HG03439 (cell line): ENCODE measurements around the gene PRPS1L1.

Experiments used
- ATAC-seq: cut with Tn5 transposase; IDR thresholded peaks from one replicate; pipeline ENCODE4 v1.9.1; 2021; ENCODE audit warnings: mild to moderate bottlenecking, moderate library complexity; ENCODE audit not compliant: unreplicated experiment

The PRPS1L1 gene

GRCh38 chr7:18027628-18028027 lies at the start of gene PRPS1L1:
Gene PRPS1L1, minus strand, starts transcription at chr7:18027846.
- no peak for ATAC-seq

- no peak for ATAC-seq
Measured at GRCh38 chr7:18076461-18076860, 48.8 kb upstream of the PRPS1L1 start.

DNA sequence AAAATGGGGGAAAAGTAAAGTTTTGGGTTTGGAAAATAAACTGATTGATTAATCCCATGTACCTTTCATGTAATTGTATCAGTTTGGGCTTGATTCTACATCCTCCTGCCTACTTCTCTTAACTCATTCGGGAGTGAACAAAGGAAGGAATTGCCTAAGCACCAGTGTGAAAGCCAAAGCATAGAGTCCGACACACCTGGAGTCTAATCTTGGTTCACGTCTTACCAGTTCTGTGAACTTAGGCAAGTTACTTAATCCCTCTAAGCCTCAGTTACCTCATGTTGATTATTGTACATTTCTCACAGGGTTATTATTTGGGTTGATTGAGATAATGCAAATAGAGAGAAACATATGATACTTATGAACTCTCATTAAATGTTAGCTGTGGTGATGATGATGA lies 41.1 kb upstream of the PRPS1L1 start:
- ATAC-seq = no peak

DNA sequence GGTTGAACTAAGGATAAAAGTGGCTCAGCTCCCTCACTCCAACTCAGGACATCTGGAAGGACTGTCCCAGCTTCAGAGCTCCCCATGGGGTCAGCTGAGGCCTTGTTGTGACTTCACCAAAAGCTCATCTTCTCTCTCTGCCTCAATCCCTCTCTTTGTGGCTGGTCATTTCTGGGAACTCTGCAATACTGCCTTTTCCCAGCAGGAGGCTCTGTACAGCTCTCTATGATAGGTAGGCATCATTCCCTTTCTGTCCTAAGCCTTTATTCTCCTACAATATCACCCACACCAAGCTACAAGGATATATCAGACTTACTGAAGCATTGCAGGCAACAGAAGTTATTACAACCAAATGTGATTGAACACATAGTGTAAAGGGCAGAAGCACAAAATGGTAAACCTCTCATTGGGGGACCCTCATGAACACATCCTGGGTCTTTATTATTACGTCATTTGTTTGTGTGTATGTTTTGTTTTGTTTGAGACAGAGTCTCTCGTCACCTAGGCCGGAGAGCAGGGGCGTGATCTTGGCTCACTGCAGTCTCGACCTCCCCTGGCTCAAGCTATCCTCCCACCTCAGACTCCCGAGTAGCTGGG lies 36.7 kb upstream of the PRPS1L1 start:
- no peak for ATAC-seq

DNA sequence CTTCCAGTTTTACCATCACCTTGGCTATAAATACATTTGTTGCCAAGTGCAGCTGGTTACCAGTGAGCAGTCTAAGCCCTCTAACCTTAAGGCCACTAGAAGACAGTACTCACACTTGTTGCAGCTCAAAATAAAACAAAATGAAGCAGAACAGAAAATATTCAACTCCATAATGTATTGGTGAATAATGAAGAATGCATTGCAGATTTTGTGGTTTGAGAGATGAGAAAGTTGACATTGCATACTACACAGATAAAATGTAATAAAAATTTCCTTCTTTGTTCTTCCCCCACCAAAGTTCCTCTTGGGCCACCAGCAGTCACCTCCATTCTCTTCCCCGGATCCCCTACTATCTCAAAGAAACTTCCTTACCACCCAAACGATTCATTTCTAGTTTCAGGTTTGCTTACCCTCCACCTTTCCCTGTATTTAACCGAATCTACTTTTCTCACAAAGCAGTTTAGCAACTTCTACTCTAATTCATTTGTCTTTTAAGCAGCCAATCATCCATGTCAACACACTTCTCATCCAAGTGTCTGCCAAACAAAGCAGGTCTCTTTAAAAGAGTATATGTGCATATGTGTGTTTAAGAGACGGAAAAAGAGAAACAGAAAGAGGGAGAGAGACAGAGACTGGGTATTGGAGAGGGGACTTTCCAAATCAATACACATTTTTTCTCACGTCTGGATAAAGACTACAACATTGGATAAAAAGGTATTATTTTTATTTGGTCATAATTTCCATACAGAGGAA lies 35.7 kb upstream of the PRPS1L1 start:
- no peak for ATAC-seq

DNA sequence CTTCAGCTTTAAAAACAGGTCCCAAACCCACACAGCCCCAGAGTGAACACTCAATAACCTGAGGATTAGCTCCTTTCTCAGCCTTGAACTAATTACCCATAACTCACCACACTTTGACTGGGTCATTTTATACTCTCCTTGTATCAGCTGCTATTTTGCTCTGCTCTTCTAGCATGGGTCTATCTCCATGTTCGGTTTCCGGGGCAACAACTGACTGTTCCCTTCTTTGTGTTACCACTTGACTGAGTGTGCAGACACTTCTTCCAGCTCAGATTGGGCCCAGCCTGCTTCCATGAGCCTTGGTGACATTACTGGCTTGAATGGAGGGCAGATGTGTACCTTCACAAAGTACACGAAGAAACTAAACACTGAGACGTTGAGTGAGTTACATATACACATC lies 31.5 kb upstream of the PRPS1L1 start:
- ATAC-seq = no peak

DNA sequence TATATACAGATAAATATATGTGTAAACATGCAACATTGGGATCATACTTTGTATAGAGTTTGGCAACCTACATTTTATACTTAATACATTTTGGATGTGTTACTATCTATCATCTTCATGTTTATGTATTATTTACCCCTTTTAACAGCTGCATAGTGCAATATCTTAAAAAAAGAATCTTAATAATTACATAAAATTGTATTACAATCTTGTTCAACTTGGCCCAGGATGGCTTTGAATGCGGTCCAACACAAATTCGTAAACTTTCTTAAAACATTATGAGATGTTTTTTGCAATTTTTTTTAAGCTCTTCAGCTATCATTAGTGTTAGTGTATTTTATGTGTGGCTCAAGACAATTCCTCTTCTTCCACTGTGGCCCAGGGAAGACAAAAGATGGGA lies 26.3 kb upstream of the PRPS1L1 start:
- ATAC-seq = no peak

- no peak for ATAC-seq
Measured at GRCh38 chr7:18053177-18053928, 25.7 kb upstream of the PRPS1L1 start.

- ATAC-seq = no peak
Measured at GRCh38 chr7:18049262-18049661, 21.6 kb upstream of the PRPS1L1 start.

GRCh38 chr7:18046601-18047000 lies 19.0 kb upstream of the PRPS1L1 start:
- ATAC-seq = no peak

DNA sequence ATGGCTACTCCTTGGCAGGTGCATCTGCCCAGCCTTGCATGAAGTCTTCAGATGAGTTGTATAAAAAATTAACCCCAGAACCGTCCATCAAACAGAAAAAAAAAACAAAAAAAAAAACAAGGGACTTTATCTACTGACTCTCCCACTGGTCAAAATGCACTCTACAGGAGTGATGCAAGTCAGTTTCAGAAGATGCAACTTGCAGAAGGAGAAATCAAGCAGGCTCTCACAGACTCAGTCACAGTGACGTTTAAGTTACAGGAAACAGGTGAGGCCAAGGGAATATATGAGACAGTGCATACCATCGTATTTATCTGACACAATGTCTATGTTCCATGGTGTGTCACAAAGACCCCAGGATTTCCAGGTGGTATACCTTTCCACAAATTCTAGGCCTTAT lies 17.5 kb upstream of the PRPS1L1 start:
- no peak for ATAC-seq

DNA sequence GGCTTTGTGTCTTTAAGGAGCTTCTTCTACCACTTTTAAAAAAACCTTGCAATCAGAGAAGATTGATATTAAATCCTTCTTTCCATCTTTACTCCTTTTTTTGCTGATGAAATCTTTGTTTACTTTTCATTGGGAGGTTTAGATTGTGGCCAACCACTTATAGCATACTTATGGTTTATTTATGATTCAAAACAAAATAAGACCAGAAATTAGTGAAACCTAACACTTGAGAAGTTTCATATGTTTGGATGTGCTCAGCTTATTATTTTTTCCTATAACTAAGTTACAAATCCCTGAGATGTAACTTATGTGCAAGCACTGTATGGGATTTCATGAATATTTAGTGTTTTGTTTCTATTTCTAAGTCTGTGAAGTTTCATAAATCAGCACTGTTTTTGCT lies 13.5 kb upstream of the PRPS1L1 start:
- no peak for ATAC-seq

DNA sequence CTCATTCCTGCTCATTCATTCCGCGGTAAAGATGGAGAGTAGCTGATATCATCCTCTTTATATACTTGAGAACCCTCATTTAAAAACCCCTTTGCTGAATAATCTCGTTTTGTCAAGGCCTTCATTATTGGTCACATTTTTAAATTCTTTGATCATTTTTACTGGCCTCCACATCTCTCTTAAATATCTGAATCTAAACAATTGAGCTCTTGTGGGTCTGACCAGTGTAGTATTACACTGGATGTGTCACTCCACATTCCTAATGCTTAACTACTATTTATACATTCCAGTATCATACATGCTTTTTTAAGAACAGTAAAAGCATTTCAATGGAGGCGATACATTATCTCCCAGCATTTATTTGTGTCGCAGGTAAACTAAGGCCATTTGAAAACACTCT lies 12.6 kb upstream of the PRPS1L1 start:
- no peak for ATAC-seq

- no peak for ATAC-seq
Measured at GRCh38 chr7:18038382-18038781, 10.7 kb upstream of the PRPS1L1 start.

DNA sequence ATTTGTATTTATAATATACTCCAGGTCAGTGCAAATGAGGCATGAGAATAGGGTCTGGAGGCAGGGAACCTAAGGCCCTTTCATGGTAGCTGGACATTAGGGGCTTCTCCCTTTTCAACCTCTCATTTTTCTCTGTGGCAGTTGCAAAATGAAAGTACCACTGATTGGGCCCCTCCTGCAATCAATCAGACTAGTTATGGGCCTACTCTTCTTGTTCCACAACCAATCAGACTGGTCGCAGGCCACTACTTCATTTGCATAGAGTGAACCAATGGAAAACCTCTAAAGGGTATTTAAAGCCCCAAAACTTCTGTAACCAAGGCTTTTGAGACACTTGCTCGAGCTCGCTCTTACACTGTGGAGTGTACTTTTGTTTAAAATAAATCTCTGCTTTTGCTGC lies 10.0 kb upstream of the PRPS1L1 start:
- ATAC-seq = no peak

- ATAC-seq = no peak
Measured at GRCh38 chr7:18036783-18037182, 9.1 kb upstream of the PRPS1L1 start.

DNA sequence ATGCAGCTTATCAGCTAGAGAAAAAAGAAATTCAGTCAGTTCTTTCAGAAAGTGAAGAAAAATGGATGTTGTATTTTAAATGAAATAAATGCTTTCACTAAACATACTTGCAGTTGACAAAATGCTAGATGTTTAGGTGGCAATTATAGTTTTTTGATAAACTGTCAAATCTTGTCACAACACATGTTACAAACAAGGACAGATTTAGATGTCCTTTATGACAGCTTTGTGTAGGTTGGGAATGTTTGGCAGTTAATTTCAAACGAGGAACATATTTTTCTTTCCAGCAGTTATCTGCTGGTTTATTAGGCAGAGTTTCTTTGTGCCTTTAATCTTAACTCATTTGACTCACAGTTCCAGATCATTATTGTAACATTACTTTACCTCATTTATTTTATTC lies 3.1 kb upstream of the PRPS1L1 start:
- ATAC-seq = no peak

- no peak for ATAC-seq
Measured at GRCh38 chr7:18020138-18020715, 7.4 kb downstream of the PRPS1L1 start.

DNA sequence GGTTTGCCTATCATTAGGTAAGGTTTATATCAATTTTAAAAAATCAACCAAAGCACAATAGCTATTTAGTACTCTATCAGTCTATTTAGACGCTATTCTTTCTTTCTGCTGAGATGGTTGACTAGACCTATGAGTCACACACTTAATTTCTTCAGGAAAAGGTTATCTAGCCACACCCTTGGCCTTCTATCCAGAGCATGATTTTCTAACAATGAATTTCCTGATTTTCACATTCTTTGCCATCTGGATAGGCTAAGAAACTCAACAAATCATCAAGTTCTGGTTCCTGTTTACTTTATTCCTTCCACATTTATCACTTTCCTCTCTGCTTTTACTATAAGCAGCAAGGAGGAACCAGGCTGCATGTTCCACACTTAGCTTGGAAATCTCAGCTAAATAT lies 8.1 kb downstream of the PRPS1L1 start:
- no peak for ATAC-seq

GRCh38 chr7:18018296-18019215 lies 9.1 kb downstream of the PRPS1L1 start:
- ATAC-seq = no peak
